ENCODE data around the gene RASAL2.

RASAL2 gene

DNA sequence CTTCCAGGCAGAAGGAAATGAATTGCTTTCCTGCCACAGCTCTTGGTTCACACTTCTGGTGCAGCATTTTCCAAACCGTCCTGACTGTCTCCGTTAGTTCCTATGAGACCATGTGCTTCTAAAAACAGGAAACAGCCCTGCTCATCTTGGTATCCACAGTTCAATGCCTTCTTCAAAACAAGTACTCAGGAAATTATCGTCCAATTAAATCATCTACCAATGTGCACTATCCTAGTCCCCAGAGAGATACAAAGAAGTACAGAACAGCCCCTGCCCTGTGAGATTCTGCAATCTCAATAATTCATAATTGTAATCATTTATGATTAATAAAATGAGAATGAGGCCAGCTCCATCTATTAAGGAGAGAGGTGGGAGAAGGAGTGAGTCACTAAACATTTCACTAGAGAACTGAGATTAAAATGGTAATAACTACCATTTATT, 391.7 kb downstream of the RASAL2 start:
- no peak overlapping the region for H3K4me3 ChIP-seq (ENCODE audit: insufficient read depth, low read length, poor library complexity, severe bottlenecking)
- no peaks in the 10 kb centered on the region for H3K9me3 ChIP-seq (ENCODE audit: insufficient read depth, low read length)
- no peaks in the 10 kb centered on the region for H3F3A ChIP-seq (ENCODE audit: insufficient read depth)
- no peaks in the 10 kb centered on the region for H3K79me2 ChIP-seq (ENCODE audit: insufficient read depth, low read length)
- no peaks in the 10 kb centered on the region for H4K20me1 ChIP-seq (ENCODE audit: low read depth, low read length)
- H3K27me3 ChIP-seq (ENCODE audit: low read length) = no peaks in the 10 kb centered on the region
- H3K27ac ChIP-seq (ENCODE audit: low read depth, low read length) = no peak overlapping the region
- no peaks in the 10 kb centered on the region for H3K36me3 ChIP-seq (ENCODE audit: low read length)
- no peaks in the 10 kb centered on the region for H3K9me2 ChIP-seq (replicated peaks; ENCODE audit: insufficient read depth, low read length)
- H2AFZ ChIP-seq (ENCODE audit: low read depth, low read length, severe bottlenecking) = no peak overlapping the region
- no peak overlapping the region for H3K4me2 ChIP-seq (ENCODE audit: low read depth, low read length, poor library complexity, severe bottlenecking)
- TF ChIP-seq, protein P1, sequence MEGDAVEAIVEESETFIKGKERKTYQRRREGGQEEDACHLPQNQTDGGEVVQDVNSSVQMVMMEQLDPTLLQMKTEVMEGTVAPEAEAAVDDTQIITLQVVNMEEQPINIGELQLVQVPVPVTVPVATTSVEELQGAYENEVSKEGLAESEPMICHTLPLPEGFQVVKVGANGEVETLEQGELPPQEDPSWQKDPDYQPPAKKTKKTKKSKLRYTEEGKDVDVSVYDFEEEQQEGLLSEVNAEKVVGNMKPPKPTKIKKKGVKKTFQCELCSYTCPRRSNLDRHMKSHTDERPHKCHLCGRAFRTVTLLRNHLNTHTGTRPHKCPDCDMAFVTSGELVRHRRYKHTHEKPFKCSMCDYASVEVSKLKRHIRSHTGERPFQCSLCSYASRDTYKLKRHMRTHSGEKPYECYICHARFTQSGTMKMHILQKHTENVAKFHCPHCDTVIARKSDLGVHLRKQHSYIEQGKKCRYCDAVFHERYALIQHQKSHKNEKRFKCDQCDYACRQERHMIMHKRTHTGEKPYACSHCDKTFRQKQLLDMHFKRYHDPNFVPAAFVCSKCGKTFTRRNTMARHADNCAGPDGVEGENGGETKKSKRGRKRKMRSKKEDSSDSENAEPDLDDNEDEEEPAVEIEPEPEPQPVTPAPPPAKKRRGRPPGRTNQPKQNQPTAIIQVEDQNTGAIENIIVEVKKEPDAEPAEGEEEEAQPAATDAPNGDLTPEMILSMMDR (IDR thresholded peaks at IDR 0.05; ENCODE audit: insufficient read depth, low read length, poor library complexity, severe bottlenecking) = no peak
- TF ChIP-seq EZH2phosphoT487 (conservative IDR thresholded peaks at IDR 0.05; ENCODE audit: low read length) = no peak
- H3K9ac ChIP-seq (ENCODE audit: low read length) = no peak overlapping the region

DNA sequence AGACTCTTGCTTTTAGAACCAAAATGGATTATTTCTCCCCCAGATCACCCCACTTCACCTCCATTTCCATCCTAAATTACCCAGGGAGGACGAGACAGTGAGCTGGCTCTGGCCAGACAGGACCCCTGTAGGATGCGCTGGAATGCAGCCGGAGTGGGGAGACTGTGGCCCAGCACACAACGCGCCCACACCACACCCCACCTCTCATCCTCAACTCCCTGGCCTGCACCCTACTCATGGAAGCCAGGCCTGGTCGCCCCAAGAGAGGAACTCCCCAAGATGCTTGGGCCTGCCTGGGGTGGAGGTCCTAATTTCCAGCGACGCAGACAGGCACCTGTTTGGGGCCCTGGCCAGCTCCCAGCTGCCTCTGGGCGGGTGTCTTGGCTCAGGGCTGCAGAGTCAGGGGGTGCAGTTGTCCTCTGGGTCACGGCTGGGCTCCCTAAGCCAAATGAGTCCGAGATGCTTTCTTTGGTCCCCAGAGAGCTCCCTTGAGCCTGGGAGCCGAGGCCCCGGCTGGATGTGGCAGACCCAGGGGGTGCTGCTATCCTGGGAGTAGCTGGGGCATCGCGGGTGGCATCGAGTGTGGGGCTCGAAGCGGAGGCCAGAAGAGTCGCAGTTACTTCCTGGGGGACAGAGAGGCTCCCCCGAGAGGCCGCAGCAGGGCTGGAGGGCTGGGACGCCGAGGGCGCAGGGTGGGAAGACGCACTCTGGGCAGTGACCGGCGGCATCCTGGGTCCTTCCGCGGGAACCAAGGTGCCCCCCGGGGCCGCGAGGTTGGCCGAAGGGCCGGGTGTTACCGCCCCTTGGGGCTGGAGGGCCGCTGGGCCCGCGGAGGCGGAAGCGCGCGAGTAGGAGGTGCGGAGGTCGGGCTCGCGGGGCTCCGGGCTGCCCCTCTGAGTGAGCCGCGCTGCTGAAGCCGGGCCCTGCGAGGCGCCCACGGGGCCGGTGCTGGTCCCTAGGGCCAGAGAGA, 392.5 kb downstream of the RASAL2 start:
- no peaks in the 10 kb centered on the region for H3K36me3 ChIP-seq (ENCODE audit: low read length)
- TF ChIP-seq, protein P1 (IDR thresholded peaks at IDR 0.05; ENCODE audit: insufficient read depth, low read length, poor library complexity, severe bottlenecking) = no peak
- no peak for TF ChIP-seq EZH2phosphoT487 (conservative IDR thresholded peaks at IDR 0.05; ENCODE audit: low read length)
- H3K79me2 ChIP-seq (ENCODE audit: insufficient read depth, low read length) = no peaks in the 10 kb centered on the region
- H3K27ac ChIP-seq (ENCODE audit: low read depth, low read length) = no peak overlapping the region
- H2AFZ ChIP-seq (ENCODE audit: low read depth, low read length, severe bottlenecking) = no peak overlapping the region
- no peaks in the 10 kb centered on the region for H3K27me3 ChIP-seq (ENCODE audit: low read length)
- no peaks in the 10 kb centered on the region for H3K9me3 ChIP-seq (ENCODE audit: insufficient read depth, low read length)
- H3K4me2 ChIP-seq (ENCODE audit: low read depth, low read length, poor library complexity, severe bottlenecking) = no peak overlapping the region
- no peaks in the 10 kb centered on the region for H3K9me2 ChIP-seq (replicated peaks; ENCODE audit: insufficient read depth, low read length)
- H4K20me1 ChIP-seq (ENCODE audit: low read depth, low read length) = no peaks in the 10 kb centered on the region
- H3K9ac ChIP-seq (ENCODE audit: low read length) = no peak overlapping the region
- H3F3A ChIP-seq (ENCODE audit: insufficient read depth) = no peaks in the 10 kb centered on the region
- no peak overlapping the region for H3K4me3 ChIP-seq (ENCODE audit: insufficient read depth, low read length, poor library complexity, severe bottlenecking)

DNA sequence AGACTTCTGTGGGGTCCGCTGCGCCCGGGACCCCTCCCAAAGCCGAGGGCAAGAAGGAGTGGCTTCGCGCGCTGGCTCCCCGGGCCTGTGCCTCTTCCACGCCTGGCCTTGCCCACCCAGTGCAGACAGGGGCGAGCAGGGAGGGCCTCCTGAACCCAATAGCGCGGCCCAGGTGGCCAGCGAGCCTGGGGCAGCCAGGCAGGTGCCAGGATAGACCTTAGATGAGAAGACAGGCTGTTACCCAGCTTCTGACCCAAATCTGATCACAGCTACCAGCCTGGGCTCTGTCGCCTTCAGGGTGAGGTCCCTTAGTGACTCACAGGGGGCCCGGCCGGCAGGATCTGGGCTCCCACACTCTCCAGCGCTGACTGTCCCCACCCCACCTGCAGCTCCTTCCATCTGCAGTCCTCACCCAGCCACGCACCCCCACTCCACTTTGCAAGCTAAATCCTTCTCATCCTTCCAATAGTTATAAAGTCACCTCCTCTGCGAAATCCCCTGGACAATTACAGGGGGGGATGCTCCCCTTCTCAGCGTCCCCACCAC, 393.2 kb downstream of the RASAL2 start:
- H3K9me3 ChIP-seq (ENCODE audit: insufficient read depth, low read length) = no peaks in the 10 kb centered on the region
- no peaks in the 10 kb centered on the region for H3K79me2 ChIP-seq (ENCODE audit: insufficient read depth, low read length)
- no peak for TF ChIP-seq EZH2phosphoT487 (conservative IDR thresholded peaks at IDR 0.05; ENCODE audit: low read length)
- TF ChIP-seq, protein P1 (IDR thresholded peaks at IDR 0.05; ENCODE audit: insufficient read depth, low read length, poor library complexity, severe bottlenecking) = no peak
- no peaks in the 10 kb centered on the region for H3F3A ChIP-seq (ENCODE audit: insufficient read depth)
- no peaks in the 10 kb centered on the region for H3K27me3 ChIP-seq (ENCODE audit: low read length)
- no peak overlapping the region for H3K4me3 ChIP-seq (ENCODE audit: insufficient read depth, low read length, poor library complexity, severe bottlenecking)
- no peak overlapping the region for H3K27ac ChIP-seq (ENCODE audit: low read depth, low read length)
- no peaks in the 10 kb centered on the region for H3K36me3 ChIP-seq (ENCODE audit: low read length)
- no peak overlapping the region for H2AFZ ChIP-seq (ENCODE audit: low read depth, low read length, severe bottlenecking)
- H3K4me2 ChIP-seq (ENCODE audit: low read depth, low read length, poor library complexity, severe bottlenecking) = no peak overlapping the region
- no peaks in the 10 kb centered on the region for H3K9me2 ChIP-seq (replicated peaks; ENCODE audit: insufficient read depth, low read length)
- H4K20me1 ChIP-seq (ENCODE audit: low read depth, low read length) = no peaks in the 10 kb centered on the region
- H3K9ac ChIP-seq (ENCODE audit: low read length) = no peak overlapping the region
